ENCODE results near the gene RGS19.

Gene RGS19

DNA sequence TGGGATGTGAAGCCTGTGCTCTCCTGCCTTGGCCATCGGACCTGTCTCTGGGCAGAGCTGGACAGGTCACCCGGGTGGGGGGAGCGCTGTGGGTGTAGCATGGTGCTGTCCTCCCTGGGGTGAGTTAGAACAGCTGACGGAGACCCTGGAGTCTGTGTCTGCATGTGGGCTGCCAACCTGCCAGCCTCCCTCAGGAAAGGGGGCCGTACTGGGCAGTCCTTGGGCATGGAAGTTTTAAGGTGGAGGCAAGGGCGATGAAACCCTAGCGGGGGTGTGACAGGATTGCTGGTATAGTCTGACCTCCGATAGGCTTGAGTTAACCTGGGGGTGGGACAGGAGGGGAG lies 32.3 kb downstream of the RGS19 start:
- no peak for DNase-seq

DNA sequence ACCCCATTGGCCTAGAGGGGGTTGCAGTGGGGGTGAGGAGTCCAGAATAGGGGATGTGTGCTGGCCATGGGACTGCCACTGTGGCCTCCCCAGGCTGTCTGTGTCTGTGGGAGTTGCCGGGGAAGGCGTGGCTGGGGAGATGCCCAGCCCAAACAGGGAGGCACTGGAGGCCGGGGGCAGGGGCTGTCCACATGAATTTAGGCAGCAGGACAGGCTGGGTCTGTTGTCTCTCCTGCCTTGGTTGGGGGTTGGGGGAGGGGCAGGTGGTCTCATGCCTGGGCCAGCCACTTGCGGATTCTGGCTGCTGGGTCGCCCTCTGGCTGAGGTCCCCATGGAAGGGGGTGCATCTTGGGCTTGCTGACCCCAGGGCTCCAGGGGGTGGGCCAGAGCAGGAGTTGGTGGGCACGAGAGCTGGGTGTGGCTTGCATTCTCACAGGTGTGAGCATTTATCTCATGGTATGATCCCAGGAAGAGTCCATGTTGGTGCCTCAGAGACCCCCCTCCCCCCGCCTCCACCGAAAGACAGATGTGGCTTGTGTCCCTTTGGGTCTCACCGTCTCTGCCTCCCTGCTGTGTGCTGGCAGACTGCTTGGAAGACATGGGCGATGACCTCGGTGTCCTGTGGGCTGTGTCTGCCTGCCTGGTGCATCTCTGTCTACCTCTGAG lies 33.8 kb downstream of the RGS19 start:
- DNase-seq = no peak

DNA sequence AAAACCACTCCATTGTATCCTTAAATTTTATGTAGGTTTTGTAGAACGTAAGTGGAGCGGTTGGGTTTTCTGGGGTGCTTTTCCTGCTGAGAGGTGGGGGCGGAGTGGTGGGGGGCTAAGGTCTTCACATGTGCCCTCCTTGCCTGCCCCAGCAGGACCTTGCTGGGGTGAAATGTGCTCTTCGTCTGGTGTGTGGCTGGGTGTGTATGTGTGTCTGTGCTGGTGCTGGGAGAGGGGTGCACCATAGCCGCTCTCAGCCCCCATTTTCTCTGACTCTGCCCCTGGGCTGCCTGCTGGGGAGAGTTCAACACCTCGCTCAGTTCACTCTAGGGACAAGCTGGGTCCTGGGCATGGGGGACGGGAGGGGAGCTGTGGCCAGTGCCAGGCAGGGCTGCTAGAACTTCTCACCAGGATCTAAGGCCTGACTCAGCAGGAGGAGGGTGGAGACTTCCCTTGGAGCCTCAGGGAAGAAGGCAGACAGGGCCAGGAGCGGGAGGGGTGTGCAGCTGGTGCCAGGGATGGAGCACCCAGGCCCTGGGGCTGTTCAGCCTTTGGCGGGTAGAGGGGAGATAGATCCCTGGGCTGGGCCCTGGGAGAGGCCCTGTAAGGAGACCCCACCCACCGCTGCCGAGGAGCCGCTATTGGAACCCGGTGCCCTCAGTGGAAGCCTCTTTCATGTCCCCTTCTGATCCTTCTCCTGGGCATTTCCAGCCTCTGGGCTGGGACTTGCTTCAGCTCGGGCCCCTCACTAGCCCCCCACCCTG lies 34.7 kb downstream of the RGS19 start:
- no peak for DNase-seq

DNA sequence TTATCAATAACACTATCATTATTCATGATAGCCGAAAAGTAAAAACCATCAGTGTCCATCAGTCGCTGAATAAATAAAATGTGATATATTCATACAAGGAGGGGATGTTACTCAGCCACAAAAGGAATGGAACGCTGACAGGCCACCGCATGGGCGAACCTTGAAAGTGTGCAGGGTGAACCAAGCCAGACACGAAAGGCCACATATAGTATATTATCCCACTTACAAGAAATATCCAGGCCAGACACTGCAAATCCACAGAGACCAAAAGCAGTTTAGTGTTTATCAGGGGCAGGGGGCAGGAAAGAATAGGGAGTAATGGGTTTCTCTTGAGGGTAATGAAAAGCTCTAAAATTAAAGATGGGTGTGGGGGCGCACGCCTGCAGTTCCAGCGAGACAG lies 35.5 kb downstream of the RGS19 start:
- no peak for DNase-seq

DNA sequence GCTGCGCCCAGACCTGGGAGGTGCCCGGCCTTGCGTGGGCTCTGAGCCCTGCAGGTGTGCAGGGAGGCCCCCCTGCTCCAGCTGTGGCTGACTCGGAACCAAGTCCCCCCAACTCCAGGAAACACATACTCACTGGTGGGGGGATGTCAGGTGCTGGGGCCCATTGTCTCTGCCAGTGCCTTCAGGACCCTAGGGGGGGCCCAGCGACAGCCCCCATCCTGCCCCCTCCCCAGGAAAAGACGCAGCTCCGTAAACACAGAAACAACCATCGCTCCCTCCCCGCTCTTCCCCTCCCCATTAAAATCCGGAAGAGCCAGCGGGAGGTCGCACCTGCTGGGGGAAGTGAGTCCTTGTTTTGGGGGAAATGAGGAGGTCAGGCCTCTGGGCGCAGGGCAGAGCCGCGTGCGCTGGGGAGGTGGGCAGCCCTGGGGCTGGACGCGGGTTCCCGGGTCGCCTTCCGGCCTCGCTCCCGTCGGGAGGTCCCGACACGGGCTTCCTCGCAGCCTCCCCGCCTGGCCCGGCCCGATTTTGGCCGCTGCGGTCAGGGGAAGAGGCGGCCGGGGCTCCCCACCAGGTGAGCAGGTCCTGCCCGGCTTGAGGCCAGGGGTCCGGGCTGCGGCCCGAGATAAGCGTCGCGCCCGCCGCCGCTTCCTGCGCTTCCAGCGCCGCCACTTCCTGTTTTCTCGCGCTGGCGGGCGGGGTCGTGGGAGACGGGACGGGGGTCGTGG lies 37.1 kb downstream of the RGS19 start:
- peak; percentile 21 for DNase-seq

DNA sequence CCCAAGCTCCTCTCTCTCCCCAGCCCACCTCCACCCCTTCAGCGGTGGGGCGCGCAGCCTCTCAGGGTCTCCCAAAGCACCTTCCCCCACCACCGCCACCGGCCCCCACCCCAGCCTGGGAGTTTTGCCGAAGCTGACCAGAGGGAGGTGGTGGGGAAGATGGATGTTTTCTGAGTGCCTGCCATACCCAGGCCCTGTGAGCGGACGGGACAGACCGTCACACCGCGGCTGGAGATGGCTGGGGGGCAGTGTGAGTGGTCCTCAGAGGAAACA lies 37.6 kb downstream of the RGS19 start:
- no peak for DNase-seq

DNA sequence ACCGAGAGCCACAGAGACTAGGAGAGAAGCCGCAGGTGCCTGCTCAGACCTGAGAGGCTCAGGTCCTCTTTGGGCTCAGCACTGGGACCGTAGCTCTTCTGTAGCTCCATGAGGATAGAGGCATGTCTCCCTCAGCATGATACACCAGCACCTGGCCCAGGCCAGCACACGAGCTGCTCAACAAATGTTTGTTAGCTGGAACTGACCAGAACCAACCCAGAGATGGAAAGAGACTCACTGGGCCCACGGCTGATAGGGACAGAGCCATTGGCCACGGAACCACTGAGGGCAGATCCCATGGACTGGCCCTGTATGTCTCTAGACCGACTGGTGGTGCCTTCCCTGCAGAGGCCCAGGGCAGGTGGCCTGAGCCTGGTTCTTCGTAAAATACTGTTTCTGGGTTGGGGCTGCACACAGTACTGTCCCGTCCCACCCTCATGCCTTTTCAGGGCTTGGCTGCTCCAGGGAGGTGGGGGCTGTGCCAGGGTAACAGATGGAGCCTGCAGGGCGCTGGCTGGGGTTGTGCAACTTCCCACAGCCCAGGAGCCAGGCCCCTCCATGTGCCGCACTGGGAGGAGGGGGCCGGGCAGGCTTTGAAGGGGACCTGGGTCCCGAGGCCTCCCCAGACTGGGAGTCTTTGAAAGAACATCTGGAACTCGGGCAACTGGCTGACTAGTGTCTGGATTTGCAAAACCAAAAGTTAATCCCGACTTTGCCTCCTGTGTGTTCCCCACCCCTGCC lies 38.1 kb downstream of the RGS19 start:
- DNase-seq = no peak

DNA sequence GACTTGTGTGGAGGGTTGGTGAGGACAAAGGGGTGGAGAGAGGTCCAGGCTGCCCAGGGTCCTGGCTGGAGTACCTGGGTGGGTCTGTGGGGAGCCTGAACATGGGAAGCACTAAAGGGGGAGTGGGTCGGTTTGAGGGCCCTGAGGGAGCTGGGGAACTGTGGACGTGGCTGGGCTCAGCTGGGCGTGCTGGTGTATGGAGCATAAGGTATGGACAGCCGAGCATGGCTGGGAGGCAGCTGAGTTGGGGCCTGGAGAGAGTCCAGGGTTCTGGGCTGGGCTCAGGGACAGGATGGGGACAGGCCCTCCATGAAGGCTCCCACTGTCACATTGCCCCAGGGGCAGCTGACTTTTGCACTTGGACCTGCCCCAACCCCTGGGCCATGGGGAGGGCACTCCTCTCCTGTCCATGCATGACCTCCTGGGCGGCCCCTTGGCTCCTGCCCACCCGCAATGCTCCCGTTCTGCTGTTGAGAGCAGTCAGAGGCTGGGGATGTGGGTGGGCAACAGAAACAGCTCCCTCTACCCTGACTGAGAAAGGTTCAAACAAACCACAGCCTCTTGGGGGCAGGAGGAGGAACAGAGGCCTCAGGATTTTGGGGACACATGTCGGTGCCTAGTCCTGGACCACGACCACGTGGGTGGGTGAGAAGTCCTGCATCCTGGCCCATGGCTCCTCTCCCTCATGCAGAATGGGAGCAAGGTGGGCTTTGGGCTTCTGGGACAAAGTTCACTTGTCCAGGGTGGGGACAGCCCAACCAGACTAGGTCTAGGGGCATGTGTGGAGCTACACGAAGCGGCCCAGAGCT lies 38.9 kb downstream of the RGS19 start:
- DNase-seq = no peak

DNA sequence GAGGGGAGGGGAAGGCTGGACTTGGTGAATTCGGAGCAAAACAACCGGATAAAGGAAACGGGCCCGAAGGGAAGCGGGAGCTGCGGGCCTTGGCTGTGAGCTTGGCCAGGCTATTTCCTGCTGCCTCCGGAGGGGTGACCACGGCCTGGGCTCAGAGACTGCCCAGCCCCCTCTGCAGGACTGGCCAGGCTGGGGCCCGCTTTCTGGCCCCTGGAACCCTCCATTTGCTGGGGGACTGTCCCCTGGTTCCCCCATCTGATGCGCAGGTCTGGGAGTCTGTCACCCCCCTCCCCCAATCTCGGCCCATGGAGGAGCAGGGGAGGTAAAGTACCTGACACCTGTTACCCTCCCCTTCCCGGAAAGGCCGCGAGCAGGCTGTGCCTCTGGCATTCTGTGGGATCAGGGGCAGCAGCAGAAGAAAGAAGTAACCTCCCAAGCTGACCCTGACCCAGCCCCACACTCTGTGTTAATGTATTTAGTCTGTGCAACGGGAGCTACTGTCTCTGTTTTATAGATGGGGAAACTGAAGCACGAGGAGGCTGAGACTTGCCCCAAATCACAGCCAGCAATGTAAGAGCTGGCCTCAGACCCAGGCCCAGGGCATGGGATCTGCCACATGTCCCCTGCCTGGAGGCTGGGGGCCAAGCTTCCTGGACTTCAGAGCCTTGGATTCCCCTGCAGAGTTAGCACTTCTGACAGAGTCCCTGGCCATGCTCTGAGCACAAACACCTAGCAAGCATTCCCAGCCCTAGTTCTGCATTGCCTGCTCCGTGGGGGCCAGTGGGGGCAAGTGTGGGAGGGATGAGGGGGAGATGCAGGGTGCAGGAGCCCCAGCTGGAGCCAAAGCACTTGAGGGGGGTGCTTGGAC lies 39.8 kb downstream of the RGS19 start:
- no peak for DNase-seq

DNA sequence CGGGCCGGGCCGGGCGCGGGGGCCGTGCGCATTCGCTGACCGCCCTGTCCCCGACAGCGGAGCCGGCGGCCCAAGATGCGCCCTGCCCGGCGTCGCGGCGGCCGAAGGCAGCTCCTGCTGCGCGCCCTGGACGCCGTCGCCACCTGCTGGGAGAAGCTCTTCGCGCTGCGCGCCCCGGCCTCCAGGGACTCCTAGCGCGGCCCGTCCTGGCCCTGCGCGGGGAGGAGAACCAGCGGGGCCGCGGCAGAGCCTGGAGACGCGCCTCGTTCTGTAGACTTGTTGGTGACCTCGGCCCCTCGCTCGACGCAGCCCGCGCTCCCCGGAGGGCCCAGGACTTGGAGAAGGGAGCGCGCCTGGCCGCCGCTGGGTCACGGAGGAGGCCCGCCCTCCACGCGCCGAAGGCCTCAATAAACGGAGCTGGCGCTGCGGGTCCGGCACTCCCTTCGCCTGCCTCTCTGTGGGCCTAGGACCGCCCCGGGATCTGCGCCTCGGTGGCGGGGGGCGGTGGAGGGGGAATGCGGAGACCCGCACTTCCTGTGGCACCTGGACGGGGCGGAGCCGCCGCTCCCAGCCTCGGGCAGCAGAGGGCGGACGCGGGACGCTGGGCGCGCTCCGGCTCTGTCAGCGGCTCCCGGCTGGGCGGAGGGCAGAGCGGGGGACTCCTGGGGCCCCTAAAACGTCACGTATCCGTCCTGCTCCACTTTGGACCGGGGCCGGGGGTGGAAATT lies 40.6 kb downstream of the RGS19 start:
- DNase-seq = peak; percentile 75

DNA sequence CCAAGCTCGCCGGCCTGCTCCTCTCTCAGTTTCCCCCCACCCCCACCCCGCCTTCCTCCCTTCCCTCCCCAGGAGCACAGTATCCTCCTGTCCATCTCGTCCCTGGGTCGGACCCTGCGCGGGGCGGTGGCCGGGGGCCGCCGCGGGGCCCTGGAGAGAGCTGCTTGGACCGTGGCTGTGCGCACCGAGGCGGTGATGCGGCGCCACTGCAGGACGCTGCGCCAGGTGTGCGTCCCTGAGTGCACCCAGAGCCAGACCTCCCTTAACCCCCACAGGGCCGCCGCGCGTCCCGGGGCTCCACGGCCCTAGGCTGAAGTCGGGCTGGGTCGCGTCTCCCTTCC lies 41.1 kb downstream of the RGS19 start:
- no peak for DNase-seq

DNA sequence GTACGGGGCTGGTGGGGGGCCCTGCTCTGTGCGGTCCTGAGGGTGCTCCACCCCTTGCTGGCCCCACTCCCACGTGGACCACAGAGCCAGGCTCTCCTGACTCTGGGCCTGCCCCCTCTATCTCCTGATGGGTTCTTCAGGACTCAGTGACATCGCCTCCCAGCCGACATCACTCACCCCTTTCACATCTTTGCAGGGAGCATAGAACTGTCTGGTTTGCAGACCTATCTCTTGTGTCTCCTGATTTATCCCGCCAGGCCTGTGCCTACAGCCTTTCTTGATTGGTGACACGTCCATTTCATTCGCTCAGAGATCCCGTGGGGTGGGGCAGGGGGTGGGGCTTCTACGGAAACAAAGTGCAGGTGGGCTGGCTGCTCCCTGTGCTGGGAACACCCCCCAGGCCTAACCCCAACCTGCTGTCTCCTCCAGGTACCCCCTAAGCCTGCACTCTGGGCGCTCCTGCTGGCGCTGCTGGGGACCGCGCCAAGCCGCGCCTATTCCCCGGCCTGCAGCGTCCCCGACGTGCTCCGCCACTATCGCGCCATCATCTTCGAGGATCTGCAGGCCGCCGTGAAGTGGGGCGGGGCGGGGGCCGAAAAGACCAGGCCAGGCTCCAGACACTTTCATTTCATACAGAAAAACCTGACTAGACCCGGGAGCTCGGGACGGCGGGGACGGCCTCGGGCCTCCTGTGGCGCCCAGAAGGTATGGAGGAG lies 41.7 kb downstream of the RGS19 start:
- no peak for DNase-seq

DNA sequence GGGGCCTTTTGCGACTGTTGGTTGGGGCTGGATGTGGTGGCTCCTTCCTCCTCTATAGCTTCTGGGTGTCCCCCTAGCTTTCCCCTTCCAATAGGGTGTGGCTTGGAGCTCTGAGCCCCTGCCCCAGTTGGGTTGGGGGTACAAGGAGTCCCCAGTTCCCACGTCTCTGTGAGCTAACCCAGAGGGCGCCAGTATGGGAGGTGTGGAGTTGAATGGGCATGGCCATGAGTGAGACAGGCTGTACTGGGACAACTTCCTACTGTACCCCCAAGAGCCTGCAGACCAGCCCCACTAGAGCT lies 42.2 kb downstream of the RGS19 start:
- DNase-seq = no peak

DNA sequence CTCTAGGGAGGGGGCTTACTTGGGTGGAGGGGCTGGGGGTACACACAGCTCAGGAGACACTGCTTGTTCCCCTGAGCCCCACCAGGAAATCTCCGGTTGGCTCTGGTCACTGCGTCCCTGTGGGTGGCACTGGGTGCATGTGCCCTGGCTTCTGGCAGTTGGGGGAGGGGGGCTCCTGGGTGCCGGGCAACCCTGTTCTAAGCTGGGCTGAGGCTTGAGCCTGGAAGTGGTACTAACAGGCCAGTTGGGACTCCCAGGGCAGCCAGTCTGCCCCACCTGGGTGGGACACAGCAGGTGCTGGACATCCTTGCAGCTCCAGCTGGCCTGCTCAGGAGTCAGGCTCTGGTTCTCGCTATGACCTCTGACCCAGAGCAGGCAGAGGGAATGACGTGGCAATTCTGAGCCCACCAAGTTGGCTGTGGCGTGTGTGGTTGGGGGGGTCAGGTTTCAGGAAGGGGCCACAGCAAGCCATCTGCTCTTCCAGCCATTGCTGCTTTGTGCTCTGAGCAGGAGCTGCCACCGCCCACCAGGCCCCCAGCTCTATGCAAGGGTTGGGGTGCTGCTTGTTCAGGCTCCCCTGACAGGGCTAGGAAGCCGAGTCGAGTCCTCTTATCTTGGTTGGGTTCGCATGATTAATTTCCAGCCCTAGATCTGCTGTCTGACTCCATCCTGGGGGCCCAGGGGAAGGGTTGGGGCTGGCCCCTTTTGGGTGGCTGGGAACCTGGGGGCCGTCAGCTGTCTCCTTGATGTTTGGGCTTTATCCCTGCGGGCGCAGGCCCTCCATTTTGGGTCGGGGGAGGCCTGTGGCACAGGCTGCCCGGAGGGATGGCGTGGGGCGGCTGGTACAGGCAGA lies 42.7 kb downstream of the RGS19 start:
- DNase-seq = no peak

DNA sequence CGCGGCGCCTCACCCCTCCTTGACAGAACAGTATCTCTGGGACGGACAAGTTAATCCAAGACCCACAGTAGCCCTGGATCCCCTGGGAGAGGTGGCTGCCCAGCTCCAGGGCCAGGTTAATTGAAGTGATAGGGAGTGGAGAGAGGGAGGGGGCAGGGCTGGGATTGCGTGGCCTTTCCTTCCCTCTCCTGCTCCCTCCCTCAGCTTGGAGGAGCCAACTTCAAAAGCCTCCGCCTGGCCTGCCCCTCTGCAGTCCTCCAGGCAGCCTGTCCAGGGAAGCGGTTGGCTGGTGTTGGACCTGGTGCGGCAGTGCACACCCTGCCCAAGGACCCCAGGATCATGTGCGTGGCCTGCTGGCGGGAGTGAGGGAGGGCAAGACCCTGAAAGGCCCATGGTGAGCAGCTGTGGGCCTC lies 43.4 kb downstream of the RGS19 start, which contains the start of gene C20orf204:
TSS of gene C20orf204 (plus strand) at position 250 of the 413 bp plus-strand sequence. CDS start at position 392, 142 bp downstream.
- no peak for DNase-seq

DNA sequence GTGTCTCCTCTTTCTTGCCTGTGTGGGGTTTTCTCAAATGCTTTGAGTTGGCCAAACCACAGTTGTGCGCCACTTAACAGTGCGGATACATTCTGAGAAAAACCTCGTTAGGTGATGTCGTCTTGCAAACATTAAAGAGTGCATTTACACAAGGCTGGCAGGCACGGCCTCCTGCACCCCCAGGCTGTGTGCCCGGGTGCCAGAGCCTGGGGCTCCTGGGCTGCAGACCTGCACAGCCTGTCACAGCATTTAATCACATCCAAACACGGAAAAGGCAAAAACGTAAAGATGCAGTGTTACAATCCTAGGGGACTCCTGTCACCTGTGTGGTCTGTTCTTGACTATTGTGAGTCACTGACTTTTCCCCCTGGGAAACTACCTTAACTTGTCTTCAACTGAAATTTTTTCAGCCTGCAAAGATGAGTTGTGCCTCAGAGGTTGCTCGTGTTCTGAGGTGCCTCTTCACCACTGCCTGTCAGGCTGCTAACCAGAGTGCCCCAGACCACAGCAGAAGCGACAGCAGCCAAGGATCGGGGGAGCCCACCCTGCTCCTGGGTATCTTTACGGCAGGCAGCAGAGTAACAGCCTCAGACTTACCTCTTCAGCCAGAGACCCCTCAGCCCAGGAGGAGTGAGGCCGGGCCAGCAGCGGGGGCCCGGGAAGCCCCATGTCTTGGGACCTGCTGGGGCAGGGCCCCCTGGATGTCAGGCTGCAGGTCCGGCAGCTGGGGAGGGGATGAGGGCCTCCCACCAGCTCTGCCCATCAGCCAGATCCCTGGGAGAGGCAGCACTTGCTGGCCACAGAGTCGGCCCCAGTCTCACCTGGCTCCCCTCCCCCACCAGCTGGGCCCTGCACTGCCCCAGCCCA lies 44.0 kb downstream of the RGS19 start:
- DNase-seq = no peak

DNA sequence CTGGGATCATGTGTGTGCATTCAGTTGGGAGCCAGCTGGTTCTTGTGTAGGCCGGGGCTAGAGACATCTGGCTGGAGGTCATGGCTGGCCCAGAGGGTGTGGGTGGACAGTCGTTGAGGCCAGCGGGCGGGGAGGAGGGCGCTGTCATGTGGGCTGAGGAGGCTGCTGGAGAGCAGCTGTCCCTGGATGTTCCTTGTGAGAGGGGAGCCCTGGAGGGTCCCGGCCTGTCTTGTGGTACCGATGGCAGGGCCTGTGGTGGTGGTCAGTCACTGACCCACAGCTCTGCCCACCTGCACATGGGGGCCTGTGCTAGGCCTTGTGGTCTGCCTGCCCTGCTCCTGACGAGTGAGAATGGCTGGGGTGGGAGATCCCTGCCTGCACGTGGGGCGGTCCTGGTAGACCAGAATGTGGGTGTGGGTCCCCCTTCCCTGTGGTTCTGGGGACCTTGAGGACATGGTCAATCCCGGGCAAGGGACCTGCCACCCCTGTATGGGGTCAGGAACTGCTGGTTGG lies 45.3 kb downstream of the RGS19 start:
- DNase-seq = no peak

All from suppressor macrophage treated with lipopolysaccharide for 4 hours (primary cell).